GM12892 (cell line): ENCODE results near the gene NPC1L1.

Experiments
- DNase-seq: peaks from one replicate; pipeline ENCODE4 v3.0.0; 2011; ENCODE audit not compliant: insufficient read length
- FAIRE-seq: peaks from 2 replicates; lab custom pipeline; 2011; peaks lifted over from hg19 to GRCh38; lab: Jason Lieb, UNC
- POLR2A ChIP-seq: IDR thresholded peaks from 2 replicates; pipeline ENCODE4 v1.6.1; 2011; ENCODE audit warnings: low read depth, low read length, control low read depth
- POLR2AphosphoS5 ChIP-seq: IDR thresholded peaks from 2 replicates; pipeline ENCODE4 v1.6.1; 2011; ENCODE audit warnings: low read depth, low read length, control low read depth
- TAF1 ChIP-seq: IDR thresholded peaks from 2 replicates; pipeline ENCODE4 v1.6.1; 2011; ENCODE audit warnings: low read depth, mild to moderate bottlenecking, control low read depth, low read length, borderline replicate concordance

Gene NPC1L1

GRCh38 chr7:44471850-44472249 lies 69.3 kb downstream of the NPC1L1 start:
- no peak for TF ChIP-seq POLR2AphosphoS5
- TF ChIP-seq POLR2A, result no peak
- TF ChIP-seq TAF1, result no peak
- FAIRE-seq (no peak), DNase-seq (no peak)

GRCh38 chr7:44471436-44471835 lies 69.7 kb downstream of the NPC1L1 start:
- TF ChIP-seq POLR2AphosphoS5 (no peak), TAF1 (no peak), POLR2A (no peak)
- FAIRE-seq (no peak), DNase-seq (no peak)

GRCh38 chr7:44470628-44471245 lies 70.4 kb downstream of the NPC1L1 start:
- TF ChIP-seq POLR2AphosphoS5 (no peak), TAF1 (no peak), POLR2A (no peak)
- no peak for FAIRE-seq

GRCh38 chr7:44470135-44470479 lies 71.0 kb downstream of the NPC1L1 start:
- no peak for DNase-seq
- TF ChIP-seq TAF1 (no peak), POLR2A (no peak), POLR2AphosphoS5 (no peak)
- no peak for FAIRE-seq

More at GRCh38 chr7:44470628-44471245, 70.4 kb downstream of the NPC1L1 start:
- no peak for DNase-seq

GRCh38 chr7:44469461-44470134 lies 71.5 kb downstream of the NPC1L1 start:
- TF ChIP-seq TAF1 (no peak), POLR2A (no peak), POLR2AphosphoS5 (no peak)
- FAIRE-seq, result no peak
- no peak for DNase-seq

GRCh38 chr7:44467217-44467548 lies 73.9 kb downstream of the NPC1L1 start:
- FAIRE-seq, result no peak
- TF ChIP-seq POLR2AphosphoS5 (no peak), TAF1 (no peak), POLR2A (no peak)

GRCh38 chr7:44466300-44467216 lies 74.6 kb downstream of the NPC1L1 start:
- DNase-seq (no peak), FAIRE-seq (peak; percentile 48)
- TF ChIP-seq TAF1 (no peak), POLR2A (no peak), POLR2AphosphoS5 (no peak)

More at GRCh38 chr7:44467217-44467548, 73.9 kb downstream of the NPC1L1 start:
- DNase-seq, result no peak

- no peak for TF ChIP-seq TAF1
- TF ChIP-seq POLR2AphosphoS5, result no peak
- DNase-seq (no peak), FAIRE-seq (peak; percentile 17)
Observed at GRCh38 chr7:44465490-44465889, 75.6 kb downstream of the NPC1L1 start.

GRCh38 chr7:44463169-44463808 lies 77.8 kb downstream of the NPC1L1 start:
- DNase-seq (no peak), FAIRE-seq (peak; percentile 51)
- no peak for TF ChIP-seq POLR2A
- no peak for TF ChIP-seq TAF1
- no peak for TF ChIP-seq POLR2AphosphoS5
